HG03045 (cell line): Measurements from ENCODE around the gene KCNIP1.

Experiments
- ATAC-seq: cut with Tn5 transposase; IDR thresholded peaks from one replicate; pipeline ENCODE4 v1.9.1; 2021; ENCODE audit warnings: mild to moderate bottlenecking, moderate library complexity; ENCODE audit not compliant: unreplicated experiment

Gene KCNIP1

GRCh38 chr5:170589643-170590042, 85.8 kb downstream of the KCNIP1 start:
- no peak for ATAC-seq

- no peak for ATAC-seq
Measured at GRCh38 chr5:170590566-170590965, 86.7 kb downstream of the KCNIP1 start.

- no peak for ATAC-seq
Measured at GRCh38 chr5:170591054-170591453, 87.2 kb downstream of the KCNIP1 start.

- ATAC-seq: no peak
Measured at GRCh38 chr5:170596482-170597044, 92.7 kb downstream of the KCNIP1 start.

GRCh38 chr5:170597109-170597751, 93.4 kb downstream of the KCNIP1 start:
- ATAC-seq: no peak

- ATAC-seq: no peak
Measured at GRCh38 chr5:170597872-170598271, 94.1 kb downstream of the KCNIP1 start.

- no peak for ATAC-seq
Measured at GRCh38 chr5:170599756-170600155, 95.9 kb downstream of the KCNIP1 start.

GRCh38 chr5:170601619-170602018, 97.8 kb downstream of the KCNIP1 start:
- no peak for ATAC-seq

GRCh38 chr5:170603109-170603508, 99.3 kb downstream of the KCNIP1 start:
- ATAC-seq: no peak

GRCh38 chr5:170603578-170604565, 100.1 kb downstream of the KCNIP1 start:
- no peak for ATAC-seq

- no peak for ATAC-seq
Measured at GRCh38 chr5:170606941-170607340, 103.1 kb downstream of the KCNIP1 start.

GRCh38 chr5:170611449-170612090, 107.8 kb downstream of the KCNIP1 start:
- ATAC-seq: no peak

GRCh38 chr5:170612256-170612678, 108.4 kb downstream of the KCNIP1 start:
- no peak for ATAC-seq

- ATAC-seq: no peak
Measured at GRCh38 chr5:170614065-170614490, 110.3 kb downstream of the KCNIP1 start.

- ATAC-seq: no peak
Measured at GRCh38 chr5:170614720-170615119, 110.9 kb downstream of the KCNIP1 start.

GRCh38 chr5:170617533-170618490, 114.0 kb downstream of the KCNIP1 start:
- ATAC-seq: no peak

- ATAC-seq: no peak
Measured at GRCh38 chr5:170619869-170620268, 116.0 kb downstream of the KCNIP1 start.

GRCh38 chr5:170622933-170623332, 119.1 kb downstream of the KCNIP1 start:
- no peak for ATAC-seq

- no peak for ATAC-seq
Measured at GRCh38 chr5:170623576-170624181, 119.9 kb downstream of the KCNIP1 start.
